ENCODE data around the gene CPSF4L. TPM values are rescaled to one million over a fixed set of nuclear protein-coding genes. Genes with fewer than 3 reads are reported as not detected.

CPSF4L gene
- total and polyA plus RNA-seq, 2 of the 13 experiments (the other 11 are each of a cell fraction or from before 2014, with no cell fraction given) = 0.73 to 1.6 TPM

GRCh38 chr17:73203135-73203787, 58.4 kb downstream of the CPSF4L start (continued):
- TF ChIP-seq ARID3A (IDR thresholded peaks at IDR 0.05; ENCODE audit: low read depth, low read length) (peak; percentile 72), ZNF629 (CRISPR knock-in tag; conservative IDR thresholded peaks at IDR 0.05) (peak; percentile 37; the same call in 1 of the 2 replicates), ZBTB20 (CRISPR knock-in tag; IDR thresholded peaks at IDR 0.05; ENCODE audit: borderline replicate concordance, low read depth) (no peak), ZNF530 (CRISPR knock-in tag; IDR thresholded peaks at IDR 0.05; ENCODE audit: low read depth) (no peak), ZNF143 (CRISPR knock-in tag; IDR thresholded peaks at IDR 0.05) (peak; percentile 60; the same call in 1 of the 2 replicates), NBN (conservative IDR thresholded peaks at IDR 0.05) (no peak), ZNF670 (CRISPR knock-in tag; IDR thresholded peaks at IDR 0.05; ENCODE audit: borderline replicate concordance) (no peak), TOE1 (CRISPR knock-in tag; IDR thresholded peaks at IDR 0.05) (no peak), BORCS8-MEF2B (CRISPR knock-in tag; IDR thresholded peaks at IDR 0.05) (no peak), ZNF556 (CRISPR knock-in tag; IDR thresholded peaks at IDR 0.05; ENCODE audit: borderline replicate concordance) (peak; percentile 54; the same call in 1 of the 2 replicates), ZNF343 (CRISPR knock-in tag; IDR thresholded peaks at IDR 0.05) (no peak), ZNF792 (CRISPR knock-in tag; IDR thresholded peaks at IDR 0.05) (0 out of 2 replicates have a peak, but pooled peaks have one; percentile 55), SP1 (IDR thresholded peaks at IDR 0.05) (no peak), SP1 (CRISPR knock-in tag; IDR thresholded peaks at IDR 0.05) (no peak), FOXA1 (IDR thresholded peaks at IDR 0.05) (no peak), FOXA1 (CRISPR knock-in tag; IDR thresholded peaks at IDR 0.05) (0 out of 2 replicates have a peak, but pooled peaks have one; percentile 57), TEAD3 (CRISPR knock-in tag; optimal IDR thresholded peaks at IDR 0.05; ENCODE audit: borderline replicate concordance) (peak; percentile 97), ZNF354B (CRISPR knock-in tag; IDR thresholded peaks at IDR 0.05) (no peak), EP300 (IDR thresholded peaks at IDR 0.05; ENCODE audit: low read depth in 2 of 2, low read length in 2 of 2) (peak in 1 of 2 experiments; percentile 68; a peak in 2 of 4 replicates), EP300 (CRISPR knock-in tag; IDR thresholded peaks at IDR 0.05; ENCODE audit: borderline replicate concordance) (peak; percentile 59; the same call in 1 of the 2 replicates), ZSCAN21 (CRISPR knock-in tag; IDR thresholded peaks at IDR 0.05; ENCODE audit: borderline replicate concordance) (peak; percentile 58; the same call in 1 of the 2 replicates), KLF9 (CRISPR knock-in tag; IDR thresholded peaks at IDR 0.05; ENCODE audit: low read depth) (no peak), POLR2A (IDR thresholded peaks at IDR 0.05; ENCODE audit: insufficient read depth in 1 of 2, low read depth in 2 of 2, low read length in 2 of 2) (peak; percentile 25 to 39; a peak in 1 of 4 replicates), NCOA1 (CRISPR knock-in tag; IDR thresholded peaks at IDR 0.05) (no peak), ZNF382 (CRISPR knock-in tag; IDR thresholded peaks at IDR 0.05; ENCODE audit: borderline replicate concordance) (no peak), ZNF703 (CRISPR knock-in tag; IDR thresholded peaks at IDR 0.05; ENCODE audit: borderline replicate concordance) (no peak)
- TF ChIP-seq, protein P1, sequence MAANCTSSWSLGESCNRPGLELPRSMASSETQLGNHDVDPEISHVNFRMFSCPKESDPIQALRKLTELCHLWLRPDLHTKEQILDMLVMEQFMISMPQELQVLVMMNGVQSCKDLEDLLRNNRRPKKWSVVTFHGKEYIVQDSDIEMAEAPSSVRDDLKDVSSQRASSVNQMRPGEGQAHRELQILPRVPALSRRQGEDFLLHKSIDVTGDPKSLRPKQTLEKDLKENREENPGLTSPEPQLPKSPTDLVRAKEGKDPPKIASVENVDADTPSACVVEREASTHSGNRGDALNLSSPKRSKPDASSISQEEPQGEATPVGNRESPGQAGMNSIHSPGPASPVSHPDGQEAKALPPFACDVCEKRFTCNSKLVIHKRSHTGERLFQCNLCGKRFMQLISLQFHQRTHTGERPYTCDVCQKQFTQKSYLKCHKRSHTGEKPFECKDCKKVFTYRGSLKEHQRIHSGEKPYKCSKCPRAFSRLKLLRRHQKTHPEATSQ (CRISPR knock-in tag; IDR thresholded peaks at IDR 0.05; ENCODE audit: borderline replicate concordance) = no peak
- TF ChIP-seq, protein P2, sequence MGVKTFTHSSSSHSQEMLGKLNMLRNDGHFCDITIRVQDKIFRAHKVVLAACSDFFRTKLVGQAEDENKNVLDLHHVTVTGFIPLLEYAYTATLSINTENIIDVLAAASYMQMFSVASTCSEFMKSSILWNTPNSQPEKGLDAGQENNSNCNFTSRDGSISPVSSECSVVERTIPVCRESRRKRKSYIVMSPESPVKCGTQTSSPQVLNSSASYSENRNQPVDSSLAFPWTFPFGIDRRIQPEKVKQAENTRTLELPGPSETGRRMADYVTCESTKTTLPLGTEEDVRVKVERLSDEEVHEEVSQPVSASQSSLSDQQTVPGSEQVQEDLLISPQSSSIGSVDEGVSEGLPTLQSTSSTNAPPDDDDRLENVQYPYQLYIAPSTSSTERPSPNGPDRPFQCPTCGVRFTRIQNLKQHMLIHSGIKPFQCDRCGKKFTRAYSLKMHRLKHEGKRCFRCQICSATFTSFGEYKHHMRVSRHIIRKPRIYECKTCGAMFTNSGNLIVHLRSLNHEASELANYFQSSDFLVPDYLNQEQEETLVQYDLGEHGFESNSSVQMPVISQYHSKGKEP (CRISPR knock-in tag; IDR thresholded peaks at IDR 0.05) = no peak

Measured in HepG2 (cell line).